Activated naive CD4-positive, alpha-beta T cell treated with anti-CD3 and anti-CD28 coated beads, Interleukin-2, amount 10 ng/mL, durations not matched to agents 7 days and 5 days (primary cell): ENCODE results near the gene HELZ.
"Not testable (repeated sequence)": the region's sequence is repeated elsewhere in the genome, so short reads cannot be mapped to it uniquely, and the experiment has no call there.

ENCODE experiments used
- CTCF ChIA-PET: fragments of 350-600 bp; sonication (Branson Sonifier 250); formaldehyde crosslinking; loops from one replicate; lab custom pipeline; 2021; ENCODE audit warnings: antibody characterized with exemption; lab: Charles Lee
- DNase-seq: peaks from one replicate; pipeline ENCODE4 v3.0.0-alpha.2; 2020
- H3K27ac Mint-ChIP-seq: one replicate; pipeline ENCODE4 v1.8.0; 2021; ENCODE audit warnings: mild to moderate bottlenecking, moderate library complexity, mixed read lengths
- H3K27me3 Mint-ChIP-seq: one replicate; pipeline ENCODE4 v1.8.0; 2021; ENCODE audit warnings: mild to moderate bottlenecking, mixed read lengths
- H3K36me3 Mint-ChIP-seq: one replicate; pipeline ENCODE4 v1.8.0; 2021; ENCODE audit warnings: mixed read lengths
- H3K4me1 Mint-ChIP-seq: one replicate; pipeline ENCODE4 v1.8.0; 2021; ENCODE audit warnings: mixed read lengths
- H3K4me3 Mint-ChIP-seq: one replicate; pipeline ENCODE4 v1.8.0; 2021; ENCODE audit warnings: mild to moderate bottlenecking, moderate library complexity, mixed read lengths
- H3K9me3 Mint-ChIP-seq: one replicate; pipeline ENCODE4 v1.8.0; 2021; ENCODE audit warnings: mixed read lengths

The HELZ gene

GRCh38 chr17:67050066-67050465 is 194.9 kb downstream of the HELZ start:
- H3K4me3 Mint-ChIP-seq = no peak overlapping the region
- H3K27ac Mint-ChIP-seq = no peak overlapping the region
- H3K4me1 Mint-ChIP-seq = no peaks in the 10 kb centered on the region
- H3K27me3 Mint-ChIP-seq = peaks cover 4% of the 10 kb centered on the region
- H3K36me3 Mint-ChIP-seq = peaks cover 4% of the 10 kb centered on the region
- no peak for DNase-seq
- CTCF ChIA-PET = no interaction called here
- H3K9me3 Mint-ChIP-seq = peaks cover 18% of the 10 kb centered on the region

GRCh38 chr17:67049025-67049739 is 195.8 kb downstream of the HELZ start:
- Mint-ChIP-seq H3K27me3 (peaks cover 4% of the 10 kb centered on the region), H3K9me3 (peaks cover 18% of the 10 kb centered on the region), H3K4me3 (no peak overlapping the region), H3K36me3 (peaks cover 4% of the 10 kb centered on the region), H3K4me1 (no peaks in the 10 kb centered on the region), H3K27ac (no peak overlapping the region)
- no peak for DNase-seq
- CTCF ChIA-PET = no interaction called here

GRCh38 chr17:67047382-67047781 is 197.6 kb downstream of the HELZ start:
- Mint-ChIP-seq H3K27me3 (peaks cover 4% of the 10 kb centered on the region), H3K4me3 (no peak overlapping the region), H3K27ac (no peak overlapping the region), H3K36me3 (peaks cover 4% of the 10 kb centered on the region), H3K9me3 (peaks cover 18% of the 10 kb centered on the region), H3K4me1 (no peaks in the 10 kb centered on the region)
- CTCF ChIA-PET = no interaction called here
- DNase-seq = no peak

GRCh38 chr17:67046398-67046797 is 198.6 kb downstream of the HELZ start:
- H3K9me3 Mint-ChIP-seq = peaks cover 18% of the 10 kb centered on the region
- CTCF ChIA-PET = no interaction called here
- H3K36me3 Mint-ChIP-seq = peaks cover 4% of the 10 kb centered on the region
- H3K27ac Mint-ChIP-seq = no peak overlapping the region
- H3K4me3 Mint-ChIP-seq = no peak overlapping the region
- no peak for DNase-seq
- H3K27me3 Mint-ChIP-seq = peaks cover 8% of the 10 kb centered on the region
- no peaks in the 10 kb centered on the region for H3K4me1 Mint-ChIP-seq

GRCh38 chr17:67044940-67045339 is 200.1 kb downstream of the HELZ start:
- H3K27me3 Mint-ChIP-seq = peaks cover 10% of the 10 kb centered on the region
- CTCF ChIA-PET = no interaction called here
- H3K4me1 Mint-ChIP-seq = no peaks in the 10 kb centered on the region
- DNase-seq = no peak
- H3K9me3 Mint-ChIP-seq = peaks cover 18% of the 10 kb centered on the region
- H3K36me3 Mint-ChIP-seq = peaks cover 4% of the 10 kb centered on the region
- H3K4me3 Mint-ChIP-seq = no peak overlapping the region
- H3K27ac Mint-ChIP-seq = no peak overlapping the region

GRCh38 chr17:67044016-67044772 is 200.8 kb downstream of the HELZ start, which contains the start of gene CACNG1:
Gene CACNG1, plus strand, starts transcription at chr17:67044554. Its CDS starts 107 bp downstream, at chr17:67044661.
- peaks cover 12% of the 10 kb centered on the region for H3K9me3 Mint-ChIP-seq
- H3K4me3 Mint-ChIP-seq = no peak within 1 kb of the TSS
- H3K27ac Mint-ChIP-seq = no peak within 1 kb of the TSS
- CTCF ChIA-PET = no interaction called here
- H3K27me3 Mint-ChIP-seq = peaks cover 14% of the 10 kb centered on the region
- DNase-seq = no peak
- no peaks in the 10 kb centered on the region for H3K4me1 Mint-ChIP-seq
- H3K36me3 Mint-ChIP-seq = peaks cover 4% of the 10 kb centered on the region

- peaks cover 6% of the 10 kb centered on the region for H3K9me3 Mint-ChIP-seq
- CTCF ChIA-PET = no interaction called here
- DNase-seq = no peak
- H3K27me3 Mint-ChIP-seq = peaks cover 14% of the 10 kb centered on the region
- H3K36me3 Mint-ChIP-seq = no peaks in the 10 kb centered on the region
- H3K4me1 Mint-ChIP-seq = no peaks in the 10 kb centered on the region
- H3K4me3 Mint-ChIP-seq = no peak overlapping the region
- H3K27ac Mint-ChIP-seq = no peak overlapping the region
Measured at GRCh38 chr17:67043283-67043682, 201.7 kb downstream of the HELZ start.

- no peaks in the 10 kb centered on the region for H3K4me1 Mint-ChIP-seq
- no peak overlapping the region for H3K27ac Mint-ChIP-seq
- H3K36me3 Mint-ChIP-seq = no peaks in the 10 kb centered on the region
- H3K4me3 Mint-ChIP-seq = no peak overlapping the region
- H3K9me3 Mint-ChIP-seq = no peaks in the 10 kb centered on the region
- H3K27me3 Mint-ChIP-seq = peaks cover 18% of the 10 kb centered on the region
- CTCF ChIA-PET = no interaction called here
- no peak for DNase-seq
Measured at GRCh38 chr17:67041941-67042899, 202.8 kb downstream of the HELZ start.

- DNase-seq = no peak
Measured at GRCh38 chr17:67041531-67041930, 203.5 kb downstream of the HELZ start.

GRCh38 chr17:67041119-67041518 is 203.9 kb downstream of the HELZ start:
- H3K4me1 Mint-ChIP-seq, H3K27ac Mint-ChIP-seq, H3K36me3 Mint-ChIP-seq, DNase-seq, H3K9me3 Mint-ChIP-seq, H3K4me3 Mint-ChIP-seq, CTCF ChIA-PET: not testable (repeated sequence)
- H3K27me3 Mint-ChIP-seq = peaks cover 25% of the 10 kb centered on the region

More at GRCh38 chr17:67041531-67041930, 203.5 kb downstream of the HELZ start:
- CTCF ChIA-PET = no interaction called here
- Mint-ChIP-seq H3K9me3 (no peaks in the 10 kb centered on the region), H3K4me3 (no peak overlapping the region), H3K4me1 (no peaks in the 10 kb centered on the region), H3K27me3 (peaks cover 22% of the 10 kb centered on the region), H3K27ac (no peak overlapping the region), H3K36me3 (no peaks in the 10 kb centered on the region)

- DNase-seq = no peak
- Mint-ChIP-seq H3K27ac (no peak overlapping the region), H3K4me1 (no peaks in the 10 kb centered on the region), H3K9me3 (no peaks in the 10 kb centered on the region), H3K4me3 (no peak overlapping the region), H3K27me3 (peaks cover 29% of the 10 kb centered on the region), H3K36me3 (no peaks in the 10 kb centered on the region)
- CTCF ChIA-PET = no interaction called here
Measured at GRCh38 chr17:67040652-67041051, 204.3 kb downstream of the HELZ start.

- no peak for DNase-seq
- Mint-ChIP-seq H3K9me3 (no peaks in the 10 kb centered on the region), H3K27ac (no peak overlapping the region), H3K4me3 (no peak overlapping the region), H3K4me1 (no peaks in the 10 kb centered on the region), H3K27me3 (peaks cover 32% of the 10 kb centered on the region), H3K36me3 (no peaks in the 10 kb centered on the region)
- CTCF ChIA-PET = no interaction called here
Measured at GRCh38 chr17:67038861-67039365, 206.1 kb downstream of the HELZ start.

- CTCF ChIA-PET = no interaction called here
- DNase-seq = no peak
- Mint-ChIP-seq H3K27ac (no peak overlapping the region), H3K4me1 (no peaks in the 10 kb centered on the region), H3K4me3 (no peak overlapping the region), H3K36me3 (no peaks in the 10 kb centered on the region), H3K9me3 (no peaks in the 10 kb centered on the region), H3K27me3 (peaks cover 25% of the 10 kb centered on the region)
Measured at GRCh38 chr17:67035131-67036083, 209.6 kb downstream of the HELZ start.
